HG03045 (cell line): ENCODE data around the gene MAST4.

Source experiments
- ATAC-seq: cut with Tn5 transposase; IDR thresholded peaks from one replicate; pipeline ENCODE4 v1.9.1; 2021; ENCODE audit warnings: mild to moderate bottlenecking, moderate library complexity; ENCODE audit not compliant: unreplicated experiment

The MAST4 gene

GRCh38 chr5:66595756-66596635 lies at the start of gene MAST4:
Gene MAST4, plus strand, starts transcription at chr5:66596393. Its CDS starts 263 bp downstream, at chr5:66596656.
- peak; percentile 99 for ATAC-seq

DNA sequence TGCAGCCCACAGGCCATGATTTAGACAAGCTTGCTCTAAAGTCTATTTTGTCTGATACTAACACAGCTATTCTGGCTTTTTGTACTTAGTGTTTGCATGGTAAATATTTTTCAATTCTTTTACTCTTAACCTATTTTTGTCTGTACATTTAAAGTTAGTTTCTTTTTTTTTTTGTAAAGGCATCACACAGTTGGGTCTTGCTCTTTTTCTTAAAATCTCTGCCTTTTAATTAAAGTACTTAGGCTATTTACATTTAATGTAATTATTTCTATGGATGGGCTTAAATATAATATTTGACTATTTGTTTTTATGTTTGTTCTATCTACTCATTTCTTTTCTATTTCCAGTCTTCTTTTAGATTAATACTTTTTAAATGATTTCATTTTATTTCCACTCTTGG lies 49.7 kb upstream of the MAST4 start:
- ATAC-seq: no peak

DNA sequence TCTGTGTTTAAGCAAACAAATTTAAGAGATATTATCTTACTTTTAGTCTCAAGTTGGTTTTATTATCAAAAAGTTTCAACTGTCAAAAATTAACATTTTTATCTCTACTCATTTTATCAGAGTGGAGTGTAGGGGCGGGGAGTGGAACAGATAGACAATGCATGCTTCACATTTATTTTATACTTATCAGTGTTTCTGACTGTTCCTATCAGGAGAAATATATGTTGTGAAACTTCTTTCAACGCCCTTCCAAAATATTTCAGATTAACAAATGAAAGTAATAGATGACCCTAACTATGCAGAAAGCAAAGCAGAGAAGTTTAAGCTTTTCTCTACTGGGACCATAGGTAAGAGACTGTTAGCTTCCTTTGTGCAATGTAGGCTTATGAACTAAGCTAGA lies 44.9 kb upstream of the MAST4 start:
- no peak for ATAC-seq

GRCh38 chr5:66551945-66552344 lies 44.2 kb upstream of the MAST4 start:
- no peak for ATAC-seq

- no peak for ATAC-seq
Observed at GRCh38 chr5:66553368-66553912, 42.8 kb upstream of the MAST4 start.

- ATAC-seq: peak; percentile 96
Observed at GRCh38 chr5:66553916-66554575, 42.1 kb upstream of the MAST4 start.

DNA sequence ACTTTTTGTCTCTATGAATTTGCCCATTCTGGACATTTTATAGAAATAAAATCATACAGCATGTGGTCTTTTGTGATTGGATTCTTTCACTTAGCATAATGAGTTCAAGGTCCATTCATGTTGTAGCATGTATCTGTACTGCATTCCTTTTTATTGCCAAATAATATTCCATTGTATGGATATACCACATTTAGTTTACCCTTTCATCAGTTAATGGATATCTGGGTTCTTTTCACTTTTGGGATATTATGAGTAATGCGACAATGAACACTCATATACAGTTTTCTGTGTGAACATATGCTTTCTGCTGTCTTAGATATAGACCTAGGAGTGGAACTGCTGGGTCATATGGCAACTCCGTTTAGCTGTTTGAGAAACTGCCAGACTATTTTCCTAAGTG lies 41.3 kb upstream of the MAST4 start:
- no peak for ATAC-seq

DNA sequence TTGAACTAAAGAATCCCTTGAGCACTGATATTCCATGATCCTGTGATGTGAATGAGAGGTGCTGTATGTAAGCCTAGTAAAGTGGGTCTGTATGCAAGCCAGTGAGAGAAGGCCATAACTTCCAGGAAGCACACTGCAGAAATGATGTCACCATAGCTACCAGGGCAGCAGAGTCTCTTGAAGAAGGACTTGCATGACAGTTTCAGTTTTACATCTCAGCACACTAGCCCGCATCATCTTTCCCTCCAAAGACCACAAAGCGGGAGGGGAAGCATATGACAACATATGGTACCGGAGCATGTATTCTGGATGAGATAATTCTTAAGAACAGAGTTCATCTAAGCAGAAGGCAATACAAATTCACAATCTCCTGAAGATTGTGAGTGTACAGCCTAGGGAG lies 37.6 kb upstream of the MAST4 start:
- ATAC-seq: no peak

DNA sequence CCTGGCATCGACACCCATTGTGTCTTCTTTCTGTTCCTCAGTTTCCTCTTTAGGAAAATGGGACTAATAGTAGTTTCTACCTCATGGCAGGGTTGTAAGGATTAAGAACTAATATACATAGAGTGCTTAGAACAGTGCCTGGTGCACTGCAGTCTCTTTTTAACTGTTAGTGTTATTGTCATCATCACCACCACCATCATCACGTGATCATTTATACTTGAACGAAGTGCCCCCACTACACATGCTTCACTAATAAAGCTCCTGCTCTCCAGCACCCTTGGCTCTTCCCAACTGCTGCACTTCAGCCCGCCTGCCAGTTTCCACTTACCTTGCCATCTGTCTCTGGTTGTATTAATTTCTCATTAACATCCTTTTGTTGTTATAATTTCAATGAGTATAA lies 35.8 kb upstream of the MAST4 start:
- no peak for ATAC-seq

- ATAC-seq: no peak
Observed at GRCh38 chr5:66561256-66561990, 34.8 kb upstream of the MAST4 start.

GRCh38 chr5:66565878-66566277 lies 30.3 kb upstream of the MAST4 start:
- ATAC-seq: no peak

DNA sequence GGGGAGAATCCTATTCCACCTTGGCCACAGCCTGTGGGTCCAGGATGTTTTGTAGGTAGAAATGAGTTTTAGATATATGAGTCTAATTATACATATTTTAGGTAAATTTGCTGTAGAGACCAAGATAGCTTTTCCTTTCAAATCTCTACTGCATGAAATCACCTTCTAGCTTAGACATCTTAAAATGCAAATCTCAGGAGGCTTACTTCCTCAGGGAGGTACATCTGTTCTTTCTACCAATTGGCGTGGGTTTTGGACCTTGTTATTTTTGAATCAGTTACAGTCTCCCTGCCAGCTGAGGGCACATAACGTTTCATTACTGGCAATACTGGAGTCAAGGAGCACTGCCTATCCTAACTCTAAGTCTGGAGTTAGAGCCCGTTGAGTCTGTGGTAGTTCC lies 28.7 kb upstream of the MAST4 start:
- no peak for ATAC-seq

GRCh38 chr5:66570201-66570600 lies 26.0 kb upstream of the MAST4 start:
- no peak for ATAC-seq

DNA sequence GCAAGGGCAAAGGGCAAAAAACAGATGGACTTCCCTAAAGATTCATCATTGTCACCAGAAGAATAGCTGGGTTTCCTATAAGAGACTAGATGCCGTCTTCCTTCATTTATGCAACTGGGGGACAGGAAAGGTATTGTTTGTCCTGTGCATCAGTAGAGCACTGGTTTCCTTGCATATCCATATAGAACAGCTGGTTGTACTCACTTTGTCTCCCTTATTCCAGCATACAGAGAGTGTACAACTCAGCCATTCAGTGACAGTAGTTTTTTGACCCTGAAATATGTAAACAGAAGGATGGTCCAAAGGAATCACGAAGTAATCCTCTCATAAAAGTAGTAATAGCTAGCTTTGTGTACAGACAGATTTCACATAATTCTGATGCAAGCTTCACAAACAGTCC lies 22.5 kb upstream of the MAST4 start:
- no peak for ATAC-seq

- no peak for ATAC-seq
Observed at GRCh38 chr5:66582499-66583165, 13.6 kb upstream of the MAST4 start.

GRCh38 chr5:66585291-66585690 lies 10.9 kb upstream of the MAST4 start:
- ATAC-seq: no peak

DNA sequence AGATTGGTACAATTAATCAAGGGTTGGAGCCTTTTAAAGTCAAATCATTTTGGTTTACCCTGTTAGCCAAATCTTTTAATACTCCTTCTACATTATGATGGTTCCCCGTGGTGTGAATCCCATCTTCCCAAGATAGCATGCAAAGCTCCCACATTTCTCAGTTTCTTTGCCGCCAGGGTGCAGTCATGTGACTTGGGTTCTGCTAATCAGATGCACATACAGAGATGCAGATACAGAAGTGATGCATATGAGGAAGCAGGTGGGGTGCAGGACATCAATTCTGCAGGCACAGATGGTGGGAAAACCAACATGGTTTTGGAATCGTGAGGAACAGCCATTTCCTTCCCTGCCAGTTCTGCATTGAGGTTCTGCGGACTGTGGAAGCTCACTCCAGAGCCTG lies 8.4 kb upstream of the MAST4 start:
- ATAC-seq: no peak

- peak; percentile 30 for ATAC-seq
Observed at GRCh38 chr5:66596636-66597182, 516 bp downstream of the MAST4 start.

DNA sequence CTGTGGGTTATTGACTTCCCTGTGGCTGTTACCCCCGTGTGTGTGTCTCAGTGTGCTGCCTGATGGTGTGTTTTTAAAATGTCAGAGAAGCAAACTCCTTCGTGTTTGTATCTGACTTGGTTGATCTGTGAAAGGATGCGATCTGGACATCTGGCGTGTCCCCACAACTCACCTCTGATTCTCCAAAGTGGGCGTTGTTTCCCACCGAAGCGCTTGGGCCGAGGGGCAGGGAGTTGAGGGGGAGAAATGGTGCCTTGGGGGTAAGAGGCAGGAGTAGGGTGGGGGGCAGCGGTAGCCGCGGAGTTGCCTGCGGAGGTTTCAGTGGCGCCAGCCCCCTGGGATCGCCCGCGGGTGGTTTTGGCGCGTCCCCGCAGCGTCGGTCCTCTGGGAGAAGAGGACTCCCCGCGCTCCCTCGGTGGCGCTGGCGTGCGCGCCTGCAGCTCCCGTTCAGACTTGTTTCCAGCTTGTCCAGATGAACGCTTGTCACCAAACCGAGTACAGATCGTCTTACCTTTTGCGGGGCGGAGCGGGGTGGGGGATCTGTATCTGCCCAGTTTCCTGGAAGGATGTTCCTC lies 1.1 kb downstream of the MAST4 start:
- ATAC-seq: no peak

- no peak for ATAC-seq
Observed at GRCh38 chr5:66602621-66603020, 6.4 kb downstream of the MAST4 start.
